DOHH2 (cell line): ENCODE results near the gene SH2D7.
A peak's percentile ranks its signal among the peaks of the same experiment; 100 is the strongest.

Experiments used
- H3F3A ChIP-seq: fragments of 200-600 bp; sonication (generic), shearing (Covaris generic); 2 replicates; pipeline ENCODE4 v1.6.0; 2016; ENCODE audit warnings: antibody characterized with exemption, mild to moderate bottlenecking; ENCODE audit not compliant: control insufficient read depth, insufficient read depth
- H3K27ac ChIP-seq: fragments of 200-600 bp; sonication (generic); 2 replicates; pipeline ENCODE4 v1.5.1; 2014; ENCODE audit warnings: low read depth, mild to moderate bottlenecking, low read length, moderate library complexity
- H3K27me3 ChIP-seq: fragments of 200-600 bp; sonication (generic); 2 replicates; pipeline ENCODE4 v1.6.1; 2014; ENCODE audit warnings: mild to moderate bottlenecking, low read length, mixed read lengths; ENCODE audit not compliant: control insufficient read depth
- H3K36me3 ChIP-seq: fragments of 200-600 bp; sonication (generic); 2 replicates; pipeline ENCODE4 v1.6.1; 2014; ENCODE audit warnings: mild to moderate bottlenecking, low read length, moderate library complexity, mixed read lengths; ENCODE audit not compliant: control insufficient read depth
- H3K4me1 ChIP-seq: fragments of 200-600 bp; sonication (generic); 2 replicates; pipeline ENCODE4 v1.6.1; 2014; ENCODE audit warnings: mild to moderate bottlenecking, low read length, mixed read lengths; ENCODE audit not compliant: control insufficient read depth
- H3K4me2 ChIP-seq: fragments of 200-600 bp; sonication (generic); 2 replicates; pipeline ENCODE4 v1.6.0; 2014; ENCODE audit warnings: mild to moderate bottlenecking, low read length, moderate library complexity
- H3K4me3 ChIP-seq: fragments of 200-600 bp; sonication (generic); 2 replicates; pipeline ENCODE4 v1.5.1; 2014; ENCODE audit warnings: mild to moderate bottlenecking, low read length, mixed read lengths
- H3K79me2 ChIP-seq: fragments of 200-600 bp; sonication (generic); 2 replicates; pipeline ENCODE4 v1.6.1; 2014; ENCODE audit warnings: mild to moderate bottlenecking, low read length, mixed read lengths; ENCODE audit not compliant: control insufficient read depth
- H3K9me2 ChIP-seq: fragments of 200-600 bp; sonication (generic); replicated peaks from 2 replicates; pipeline ENCODE4 v1.6.1; 2014; ENCODE audit warnings: mild to moderate bottlenecking, low read length, mixed read lengths; ENCODE audit not compliant: control insufficient read depth
- H3K9me3 ChIP-seq: fragments of 200-600 bp; sonication (generic); 2 replicates; pipeline ENCODE4 v1.6.1; 2014; ENCODE audit warnings: antibody characterized with exemption, low read length, mixed read lengths; ENCODE audit not compliant: control insufficient read depth, insufficient read depth
- H4K20me1 ChIP-seq: fragments of 200-600 bp; sonication (generic); 2 replicates; pipeline ENCODE4 v1.6.0; 2014; ENCODE audit warnings: low read depth, mild to moderate bottlenecking, antibody characterized with exemption, low read length, moderate library complexity; ENCODE audit not compliant: control insufficient read depth, insufficient read depth
- CTCF ChIP-seq: fragments of 200-600 bp; sonication (generic); IDR thresholded peaks from one replicate; pipeline ENCODE4 v1.5.1; 2014; ENCODE audit warnings: antibody characterized with exemption, mild to moderate bottlenecking, low read depth, low read length; ENCODE audit not compliant: poor library complexity, severe bottlenecking
- EZH2phosphoT487 ChIP-seq: fragments of 200-600 bp; sonication (generic); IDR thresholded peaks from 2 replicates; pipeline ENCODE4 v1.6.1; 2017; ENCODE audit warnings: borderline replicate concordance, mild to moderate bottlenecking, antibody characterized with exemption, low read length, moderate library complexity, mixed read lengths

Gene SH2D7

DNA sequence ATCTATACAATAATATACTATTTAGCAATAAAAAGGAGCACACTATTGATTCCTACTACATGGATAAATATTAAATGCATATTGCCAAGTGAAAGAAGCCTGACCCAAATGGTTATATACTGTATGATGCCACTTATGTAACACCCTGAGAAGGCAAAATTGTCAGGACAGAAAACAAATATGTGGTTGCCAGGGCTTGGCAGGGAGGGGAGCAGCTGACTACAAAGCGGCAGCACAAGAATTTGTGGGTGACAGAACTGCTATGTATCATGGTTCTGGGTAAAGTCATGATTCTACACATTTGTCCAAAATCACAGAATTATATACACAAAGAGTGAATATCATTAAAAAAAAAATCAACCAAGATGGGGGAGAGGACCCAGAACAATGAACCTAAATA, 37.4 kb upstream of the SH2D7 start:
- H3K9me2 ChIP-seq: no peaks in the 10 kb centered on the region
- no peaks in the 10 kb centered on the region for H3K9me3 ChIP-seq
- H3K36me3 ChIP-seq: peaks cover 15% of the 10 kb centered on the region
- H3K4me2 ChIP-seq: no peak overlapping the region
- H3K4me3 ChIP-seq: no peak overlapping the region
- H3K27ac ChIP-seq: no peak overlapping the region
- peaks cover 39% of the 10 kb centered on the region for H3K79me2 ChIP-seq
- H3K27me3 ChIP-seq: no peaks in the 10 kb centered on the region
- H3K4me1 ChIP-seq: peaks cover 40% of the 10 kb centered on the region
- TF ChIP-seq CTCF: no peak
- no peak for TF ChIP-seq EZH2phosphoT487
- no peaks in the 10 kb centered on the region for H3F3A ChIP-seq
- 0 out of 2 replicates have a peak, but pooled peaks cover 2% of the 10 kb centered on the region for H4K20me1 ChIP-seq

GRCh38 chr15:78055919-78056713, 36.2 kb upstream of the SH2D7 start:
- TF ChIP-seq CTCF (no peak), EZH2phosphoT487 (no peak)
- no peak overlapping the region for H3K4me3 ChIP-seq
- no peaks in the 10 kb centered on the region for H3K27me3 ChIP-seq
- peak overlapping the region; percentile 47 for H3K4me2 ChIP-seq
- H3K36me3 ChIP-seq: peaks cover 14% of the 10 kb centered on the region
- no peaks in the 10 kb centered on the region for H3K9me2 ChIP-seq
- H3F3A ChIP-seq: no peaks in the 10 kb centered on the region
- H3K9me3 ChIP-seq: no peaks in the 10 kb centered on the region
- H3K27ac ChIP-seq: no peak overlapping the region
- H3K4me1 ChIP-seq: peaks cover 41% of the 10 kb centered on the region
- peaks cover 46% of the 10 kb centered on the region for H3K79me2 ChIP-seq
- 0 out of 2 replicates have a peak, but pooled peaks cover 2% of the 10 kb centered on the region for H4K20me1 ChIP-seq

DNA sequence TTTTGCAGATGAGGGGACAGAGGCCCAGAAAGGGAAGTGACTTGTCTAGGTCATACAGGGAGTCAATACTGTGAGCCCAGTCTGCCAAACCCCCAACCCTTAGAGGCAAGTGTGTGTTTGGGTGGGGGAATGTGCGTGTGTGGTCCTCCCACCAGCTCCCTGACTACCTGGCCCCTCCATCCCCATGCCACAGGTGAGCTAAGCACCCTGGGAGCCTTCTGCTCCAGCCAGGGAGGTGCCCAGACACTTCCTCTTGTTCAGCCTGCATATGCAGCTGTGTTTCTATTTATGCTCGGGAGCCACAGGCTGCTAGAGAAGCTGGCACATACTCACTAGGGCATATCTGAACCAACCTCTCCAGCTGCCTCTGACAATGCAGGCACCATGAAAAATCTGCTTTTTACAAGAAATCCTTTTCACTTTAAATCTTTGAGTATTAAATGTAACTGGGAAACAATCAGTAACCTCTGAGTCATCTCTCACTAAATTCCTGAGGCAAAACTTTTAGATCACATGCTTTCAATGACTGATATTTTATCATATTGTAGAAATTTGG, 35.6 kb upstream of the SH2D7 start:
- Histone ChIP-seq H3K27me3 (no peaks in the 10 kb centered on the region), H3K9me2 (no peaks in the 10 kb centered on the region), H3K4me3 (0 out of 2 replicates have a peak overlapping the region, but pooled peaks have one; percentile 17), H3K9me3 (no peaks in the 10 kb centered on the region), H3K79me2 (peaks cover 47% of the 10 kb centered on the region), H3K4me2 (peak overlapping the region; percentile 47), H3K4me1 (peaks cover 37% of the 10 kb centered on the region), H3F3A (no peaks in the 10 kb centered on the region), H4K20me1 (0 out of 2 replicates have a peak, but pooled peaks cover 2% of the 10 kb centered on the region), H3K36me3 (peaks cover 11% of the 10 kb centered on the region), H3K27ac (no peak overlapping the region)
- TF ChIP-seq EZH2phosphoT487: no peak
- no peak for TF ChIP-seq CTCF
